Measurements from ENCODE around the gene LRP4.

LRP4 gene

DNA sequence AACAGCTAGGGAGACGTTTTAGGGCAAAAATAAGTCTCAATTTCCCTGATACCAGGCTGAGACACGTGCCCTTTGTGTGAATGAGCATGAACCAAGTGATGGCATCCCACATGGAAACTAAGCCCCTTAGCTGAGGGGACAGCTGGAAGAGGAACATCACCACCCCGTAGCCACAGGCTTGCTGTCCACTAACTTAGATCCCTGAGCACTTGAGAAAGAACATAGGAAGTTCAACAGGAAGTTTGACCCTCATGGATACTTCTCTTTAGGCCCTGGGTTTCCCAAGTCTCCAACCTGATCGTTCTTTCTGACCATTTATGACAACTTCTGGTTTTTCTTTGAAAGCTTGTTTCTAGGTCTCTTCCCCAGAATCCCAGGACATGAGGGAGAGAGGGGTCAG lies 60.7 kb downstream of the LRP4 start:
- no peak for DNase-seq (ENCODE audit: low spot score)
- TF ChIP-seq CTCF (IDR thresholded peaks at IDR 0.05; ENCODE audit: extremely low read depth, insufficient read depth, missing control alignments): no peak
- in situ Hi-C loops (cut with MboI; ENCODE audit: low pct_unique_long_range_greater_than_20kb, low sequenced_read_pairs, unreplicated experiment): no loop called here

GRCh38 chr11:46856605-46857343 lies 61.6 kb downstream of the LRP4 start:
- TF ChIP-seq CTCF (IDR thresholded peaks at IDR 0.05; ENCODE audit: extremely low read depth, insufficient read depth, missing control alignments): no peak
- no peak for DNase-seq (ENCODE audit: low spot score)
- in situ Hi-C loops (cut with MboI; ENCODE audit: low pct_unique_long_range_greater_than_20kb, low sequenced_read_pairs, unreplicated experiment): no loop called here

DNA sequence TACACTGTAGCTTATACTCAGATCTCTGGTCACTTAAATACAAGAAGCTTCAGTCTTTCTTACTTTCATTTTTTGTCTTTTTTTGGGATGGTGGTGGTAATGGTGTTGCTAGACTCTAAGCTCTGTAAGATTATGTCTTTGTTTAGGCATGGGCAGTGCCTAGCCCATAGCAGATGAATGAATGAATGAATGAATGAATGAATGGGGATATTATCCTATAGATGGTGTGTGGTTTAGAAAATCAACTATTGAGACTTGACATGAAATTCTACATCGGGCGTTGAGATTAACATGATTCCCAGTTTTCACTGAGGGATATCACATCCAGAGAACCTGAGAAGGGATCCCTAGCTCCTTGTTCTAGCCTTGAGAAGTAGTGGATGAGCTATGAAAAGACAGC lies 62.5 kb downstream of the LRP4 start:
- no peak for DNase-seq (ENCODE audit: low spot score)
- TF ChIP-seq CTCF (IDR thresholded peaks at IDR 0.05; ENCODE audit: extremely low read depth, insufficient read depth, missing control alignments): no peak
- in situ Hi-C loops (cut with MboI; ENCODE audit: low pct_unique_long_range_greater_than_20kb, low sequenced_read_pairs, unreplicated experiment): no loop called here

DNA sequence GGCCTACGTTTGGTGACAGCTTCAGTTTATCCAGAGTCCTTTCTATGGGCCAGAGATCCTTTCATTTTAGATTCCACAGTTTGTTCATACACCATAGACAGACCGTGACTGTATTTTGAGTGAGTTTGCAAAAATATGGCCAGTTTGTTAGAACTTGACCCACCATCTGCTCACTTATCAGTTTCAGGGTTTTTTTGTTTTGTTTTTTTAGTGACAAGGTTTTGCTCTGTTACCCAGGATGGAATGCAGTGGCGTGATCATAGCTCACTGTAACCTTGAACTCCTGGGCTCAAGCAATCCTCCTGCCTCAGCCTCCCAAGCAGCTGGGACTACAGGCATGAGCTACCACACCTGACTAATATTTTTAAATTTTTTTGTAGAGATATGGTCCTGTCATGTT lies 63.2 kb downstream of the LRP4 start:
- TF ChIP-seq CTCF (IDR thresholded peaks at IDR 0.05; ENCODE audit: extremely low read depth, insufficient read depth, missing control alignments): no peak
- no peak for DNase-seq (ENCODE audit: low spot score)
- in situ Hi-C loops (cut with MboI; ENCODE audit: low pct_unique_long_range_greater_than_20kb, low sequenced_read_pairs, unreplicated experiment): no loop called here

DNA sequence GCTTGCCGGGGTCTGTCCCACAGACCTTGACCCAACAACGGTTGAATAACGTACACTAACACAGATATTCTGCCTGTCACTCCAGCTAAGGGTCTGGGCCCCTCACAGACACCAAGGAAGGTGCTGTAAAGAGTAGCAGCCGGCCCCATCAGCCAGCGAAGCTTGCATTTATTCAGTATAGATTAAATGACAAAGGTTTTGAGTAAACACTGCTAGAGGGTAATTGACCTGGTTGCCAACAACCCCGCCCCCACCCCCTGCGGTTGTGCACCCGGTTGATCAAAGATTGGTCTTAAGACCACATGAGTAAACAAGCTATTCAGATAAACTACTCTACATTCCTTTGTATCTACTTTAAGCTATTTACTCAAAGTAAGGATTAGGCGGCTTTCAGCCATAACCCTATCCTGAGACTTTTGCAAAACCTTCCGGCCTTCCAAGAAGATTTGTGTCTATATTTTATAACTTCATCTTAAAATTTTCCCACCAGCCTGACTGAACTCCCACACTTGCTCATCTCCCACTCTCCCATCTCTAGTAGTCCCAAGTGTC lies 67.4 kb downstream of the LRP4 start:
- DNase-seq (ENCODE audit: low spot score): no peak
- TF ChIP-seq CTCF (IDR thresholded peaks at IDR 0.05; ENCODE audit: extremely low read depth, insufficient read depth, missing control alignments): no peak
- in situ Hi-C loops (cut with MboI; ENCODE audit: low pct_unique_long_range_greater_than_20kb, low sequenced_read_pairs, unreplicated experiment): no loop called here

- in situ Hi-C loops (cut with MboI; ENCODE audit: low pct_unique_long_range_greater_than_20kb, low sequenced_read_pairs, unreplicated experiment): no loop called here
- no peak for DNase-seq (ENCODE audit: low spot score)
- no peak for TF ChIP-seq CTCF (IDR thresholded peaks at IDR 0.05; ENCODE audit: extremely low read depth, insufficient read depth, missing control alignments)
Measured at GRCh38 chr11:46849631-46850030, 68.7 kb downstream of the LRP4 start.

All from GM13977 (cell line).